Activated naive CD4-positive, alpha-beta T cell treated with anti-CD3 and anti-CD28 coated beads for 36 hours (primary cell): ENCODE measurements around the gene SUPT5H. TPM values are rescaled to one million over a fixed set of nuclear protein-coding genes. Genes with fewer than 3 reads are reported as not detected.
A peak's percentile ranks its signal among the peaks of the same experiment; 100 is the strongest.
"Not testable (repeated sequence)": the region's sequence is repeated elsewhere in the genome, so short reads cannot be mapped to it uniquely, and the experiment has no call there.

Experiments used
- CTCF ChIA-PET: fragments of 350-600 bp; sonication (Branson Sonifier 250); formaldehyde crosslinking; loops from one replicate; lab custom pipeline; 2021; ENCODE audit warnings: antibody characterized with exemption; lab: Charles Lee
- DNase-seq: peaks from one replicate; pipeline ENCODE4 v3.0.0-alpha.2; 2020
- H3K27ac Mint-ChIP-seq: one replicate; pipeline ENCODE4 v1.8.0; 2021; ENCODE audit warnings: mild to moderate bottlenecking, mixed read lengths
- H3K27me3 Mint-ChIP-seq: one replicate; pipeline ENCODE4 v1.8.0; 2021; ENCODE audit warnings: low read depth, mixed read lengths
- H3K36me3 Mint-ChIP-seq: one replicate; pipeline ENCODE4 v1.8.0; 2021; ENCODE audit warnings: low read depth, mixed read lengths
- H3K4me1 Mint-ChIP-seq: one replicate; pipeline ENCODE4 v1.8.0; 2021; ENCODE audit warnings: low read depth, mixed read lengths
- H3K4me3 Mint-ChIP-seq: one replicate; pipeline ENCODE4 v1.8.0; 2021; ENCODE audit warnings: mild to moderate bottlenecking, moderate library complexity, mixed read lengths
- H3K9me3 Mint-ChIP-seq: one replicate; pipeline ENCODE4 v1.8.0; 2021; ENCODE audit warnings: mixed read lengths
- intact Hi-C: fragments of 100-400 bp; cut with micrococcal nuclease; formaldehyde crosslinking; loops from one replicate; pipeline ENCODE4 v1.15.1; 2023
- total RNA-seq, 2 experiments: library from RNA; stranded (reverse); gene quantifications; one replicate each; pipeline ENCODE4 v1.2.3, GENCODE V29; 2021

SUPT5H gene
- total RNA-seq, 2 experiments from 2014 or later, result 129 to 139 TPM

DNA sequence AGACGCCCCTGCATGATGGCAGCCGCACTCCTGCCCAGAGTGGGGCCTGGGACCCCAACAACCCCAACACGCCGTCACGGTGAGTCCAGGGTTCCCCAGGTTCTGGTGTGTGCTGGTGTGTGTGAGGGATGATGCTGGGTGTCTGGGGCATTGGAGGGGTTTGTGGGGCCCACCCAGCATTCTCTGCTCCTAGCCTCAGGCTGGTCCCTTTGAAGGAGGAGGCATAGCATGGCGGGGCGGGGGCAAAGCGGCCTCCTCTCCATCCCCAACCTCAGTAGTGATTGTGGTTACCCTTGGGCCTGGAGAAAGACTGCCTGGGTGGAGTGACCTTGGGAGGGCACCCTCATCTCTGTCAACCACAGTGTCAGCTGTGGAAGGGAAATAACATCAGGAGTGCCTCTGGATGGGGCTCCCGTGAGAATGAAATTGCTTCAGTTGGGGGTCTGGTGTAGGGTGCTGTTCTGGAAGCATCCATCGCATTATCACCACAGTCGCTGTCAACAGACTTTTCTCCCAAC is 28.1 kb downstream of the SUPT5H start:
- H3K36me3 Mint-ChIP-seq, result peaks cover 43% of the 10 kb centered on the region
- no peaks in the 10 kb centered on the region for H3K27me3 Mint-ChIP-seq
- H3K4me3 Mint-ChIP-seq, result no peak overlapping the region
- no peaks in the 10 kb centered on the region for H3K9me3 Mint-ChIP-seq
- no peak overlapping the region for H3K27ac Mint-ChIP-seq
- CTCF ChIA-PET, result interaction anchor here (0.6 to 1.6 kb wide), 9 partner anchors 16 to 67 kb away, joined by 3 to 9 read pairs (median 4); partner anchors contain the start of genes EID2 and EID2B
- H3K4me1 Mint-ChIP-seq, result peaks cover 17% of the 10 kb centered on the region
- no peak for DNase-seq
- intact Hi-C loops, result no loop called here

DNA sequence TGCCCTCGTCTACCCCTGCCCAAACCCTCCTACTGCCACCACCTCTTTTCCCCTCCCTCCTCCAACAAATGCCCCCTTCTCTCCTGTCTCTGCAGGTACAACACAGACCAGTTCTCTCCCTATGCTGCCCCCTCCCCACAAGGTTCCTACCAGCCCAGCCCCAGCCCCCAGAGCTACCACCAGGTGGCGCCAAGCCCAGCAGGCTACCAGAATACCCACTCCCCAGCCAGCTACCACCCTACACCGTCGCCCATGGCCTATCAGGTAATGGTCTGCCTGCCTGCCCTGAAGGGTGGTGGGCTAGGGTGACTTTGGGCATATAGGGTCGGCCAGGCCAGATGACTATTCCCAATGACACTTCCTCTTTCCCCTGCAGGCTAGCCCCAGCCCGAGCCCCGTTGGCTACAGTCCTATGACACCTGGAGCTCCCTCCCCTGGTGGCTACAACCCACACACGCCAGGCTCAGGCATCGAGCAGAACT is 28.8 kb downstream of the SUPT5H start:
- no peak overlapping the region for H3K4me3 Mint-ChIP-seq
- no peaks in the 10 kb centered on the region for H3K27me3 Mint-ChIP-seq
- H3K36me3 Mint-ChIP-seq, result peaks cover 37% of the 10 kb centered on the region
- H3K27ac Mint-ChIP-seq, result no peak overlapping the region
- intact Hi-C loops, result loop anchor here (1.0 kb wide), 1 partner anchor 58 kb away; the partner anchor contains the start of gene EID2B
- DNase-seq, result peak; percentile 76
- CTCF ChIA-PET, result interaction anchor here (0.6 to 2.0 kb wide), 18 partner anchors 11 to 372 kb away, joined by 3 to 9 read pairs (median 3); partner anchors contain the start of genes EID2 and EID2B
- H3K4me1 Mint-ChIP-seq, result peaks cover 17% of the 10 kb centered on the region
- no peaks in the 10 kb centered on the region for H3K9me3 Mint-ChIP-seq

DNA sequence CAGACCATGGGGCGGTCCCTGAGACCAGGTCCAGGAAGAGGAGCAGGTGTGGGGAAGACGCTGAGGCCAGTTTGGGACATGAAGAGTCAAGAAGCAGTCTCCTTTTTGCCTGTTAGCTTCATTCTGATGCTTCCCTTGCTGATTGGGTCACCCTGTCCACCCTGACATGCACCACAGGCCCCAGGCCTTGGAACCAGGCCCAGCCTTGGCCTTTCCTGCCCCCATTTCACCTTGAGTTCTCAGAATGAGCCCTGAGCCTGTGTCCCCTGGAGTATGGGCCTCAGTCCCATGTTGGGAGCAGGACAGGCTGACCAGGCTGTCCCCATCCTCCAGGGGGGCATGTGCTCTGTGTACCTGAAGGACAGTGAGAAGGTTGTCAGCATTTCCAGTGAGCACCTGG is 30.4 kb downstream of the SUPT5H start:
- Mint-ChIP-seq H3K27ac (no peak overlapping the region), H3K36me3 (peaks cover 27% of the 10 kb centered on the region)

DNA sequence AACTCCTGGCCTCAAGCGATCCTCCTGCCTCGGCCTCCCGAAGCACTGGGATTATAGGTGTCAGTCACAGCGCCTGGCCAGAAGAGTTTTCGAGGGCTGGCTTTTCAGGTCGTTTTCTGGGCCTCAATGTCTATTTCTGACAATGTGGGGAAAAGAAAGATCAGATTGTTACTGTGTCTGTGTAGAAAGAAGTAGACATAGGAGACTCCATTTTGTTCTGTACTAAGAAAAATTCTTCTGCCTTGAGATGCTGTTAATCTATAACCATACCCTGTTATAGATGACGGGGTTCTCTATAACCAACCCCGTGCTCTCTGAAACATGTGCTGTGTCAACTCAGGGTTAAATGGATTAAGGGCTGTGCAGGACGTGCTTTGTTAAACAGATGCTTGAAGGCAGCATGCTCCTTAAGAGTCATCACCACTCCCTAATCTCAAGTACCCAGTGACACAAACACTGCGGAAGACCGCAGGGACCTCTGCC is 34.0 kb downstream of the SUPT5H start:
- H3K27ac Mint-ChIP-seq, intact Hi-C loops, H3K4me3 Mint-ChIP-seq, DNase-seq, H3K27me3 Mint-ChIP-seq, H3K9me3 Mint-ChIP-seq, CTCF ChIA-PET: not testable (repeated sequence)
- H3K4me1 Mint-ChIP-seq, result peaks cover 27% of the 10 kb centered on the region
- peaks cover 20% of the 10 kb centered on the region for H3K36me3 Mint-ChIP-seq

More for the DNA sequence above, 30.4 kb downstream of the SUPT5H start:
- no peak overlapping the region for H3K4me3 Mint-ChIP-seq
- peaks cover 15% of the 10 kb centered on the region for H3K4me1 Mint-ChIP-seq
- no peak for DNase-seq
- no peaks in the 10 kb centered on the region for H3K9me3 Mint-ChIP-seq
- H3K27me3 Mint-ChIP-seq, result no peaks in the 10 kb centered on the region
- intact Hi-C loops, result no loop called here
- CTCF ChIA-PET, result interaction anchor here (0.6 to 2.0 kb wide), 3 partner anchors 14 to 79 kb away, joined by 3 to 9 read pairs (median 3); no protein-coding TSS in a partner anchor

DNA sequence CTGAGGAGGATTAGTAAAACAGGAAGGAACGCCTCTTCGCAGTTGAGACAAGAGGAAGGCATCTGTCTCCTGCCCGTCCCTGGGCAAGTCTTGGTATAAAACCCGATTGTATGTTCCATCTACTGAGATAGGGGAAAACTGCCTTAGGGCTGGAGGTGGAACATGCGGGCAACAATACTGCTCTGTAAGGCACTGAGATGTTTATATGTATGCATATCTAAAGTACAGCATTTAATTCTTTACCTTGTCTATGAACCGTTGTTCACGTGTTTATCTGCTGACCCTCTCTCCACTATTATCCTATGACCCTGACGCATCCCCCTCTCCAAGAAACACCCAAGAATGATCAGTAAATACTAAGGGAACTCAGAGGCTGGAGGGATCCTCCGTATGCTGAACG is 34.5 kb downstream of the SUPT5H start:
- Mint-ChIP-seq H3K36me3 (peaks cover 15% of the 10 kb centered on the region), H3K27me3 (no peaks in the 10 kb centered on the region), H3K27ac (peak overlapping the region; percentile 90), H3K9me3 (no peaks in the 10 kb centered on the region), H3K4me1 (peaks cover 27% of the 10 kb centered on the region), H3K4me3 (peak overlapping the region; percentile 92)
- DNase-seq, result no peak
- intact Hi-C loops, result loop anchor here (1.0 to 2.0 kb wide), 3 partner anchors 35 to 89 kb away; partner anchors contain the start of genes EID2B, MED29, PAF1 and SUPT5H
- CTCF ChIA-PET, result no interaction called here

DNA sequence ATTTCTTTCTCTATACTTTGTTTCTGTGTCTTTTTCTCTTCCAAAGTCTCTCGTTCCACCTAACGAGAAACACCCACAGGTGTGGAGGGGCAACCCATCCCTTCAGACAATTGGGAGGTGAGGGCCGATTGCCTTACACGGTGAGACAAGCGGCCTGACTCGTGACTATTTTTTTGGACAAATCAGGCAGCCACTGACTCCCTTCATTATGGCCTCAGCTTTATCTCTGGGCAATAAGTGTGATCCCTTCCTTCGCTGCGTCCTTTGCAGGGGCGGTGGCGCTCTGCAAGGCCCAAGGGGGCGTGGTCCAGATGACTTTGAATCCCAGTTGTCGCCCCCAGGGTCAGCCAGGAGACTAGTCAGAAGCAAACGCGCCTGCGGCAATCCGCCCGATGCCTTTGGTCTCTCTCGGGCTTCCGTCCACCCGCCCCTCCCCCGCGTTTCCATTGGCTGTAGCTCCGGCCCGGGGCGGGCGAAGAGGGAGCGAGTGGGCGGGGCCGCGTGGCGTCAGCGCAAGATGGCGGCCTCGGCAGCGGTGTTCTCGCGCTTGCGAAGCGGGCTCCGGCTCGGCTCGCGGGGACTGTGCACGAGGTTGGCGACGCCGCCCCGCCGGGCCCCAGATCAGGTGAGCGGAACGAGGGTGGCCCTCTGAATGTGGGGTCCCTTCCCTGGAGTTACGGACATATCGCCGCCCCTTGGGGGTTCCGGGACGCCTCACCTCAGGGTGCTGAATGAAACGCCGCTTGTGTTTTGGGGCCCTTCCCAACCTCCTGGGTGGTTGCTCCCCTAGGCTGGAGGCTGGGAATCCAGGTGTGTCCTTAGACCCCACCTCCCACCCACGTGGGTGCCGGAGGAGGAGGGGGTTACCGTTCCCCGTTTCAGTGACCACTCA is 35.2 kb downstream of the SUPT5H start, which contains the start of gene TIMM50:
TIMM50 (plus strand) TSS at position 502 of the 892 bp plus-strand sequence; CDS start at position 518, 16 bp downstream.
- peak; percentile 99 for DNase-seq
- no peaks in the 10 kb centered on the region for H3K9me3 Mint-ChIP-seq
- H3K4me1 Mint-ChIP-seq, result peaks cover 27% of the 10 kb centered on the region
- CTCF ChIA-PET, result no interaction called here
- H3K27me3 Mint-ChIP-seq, result no peaks in the 10 kb centered on the region
- peak within 1 kb of the TSS; percentile 92 for H3K4me3 Mint-ChIP-seq
- H3K36me3 Mint-ChIP-seq, result peaks cover 16% of the 10 kb centered on the region
- H3K27ac Mint-ChIP-seq, result peak within 1 kb of the TSS; percentile 90
- intact Hi-C loops, result loop anchor here (1.0 to 2.0 kb wide), 3 partner anchors 35 to 89 kb away; partner anchors contain the start of genes EID2B, MED29, PAF1 and SUPT5H

DNA sequence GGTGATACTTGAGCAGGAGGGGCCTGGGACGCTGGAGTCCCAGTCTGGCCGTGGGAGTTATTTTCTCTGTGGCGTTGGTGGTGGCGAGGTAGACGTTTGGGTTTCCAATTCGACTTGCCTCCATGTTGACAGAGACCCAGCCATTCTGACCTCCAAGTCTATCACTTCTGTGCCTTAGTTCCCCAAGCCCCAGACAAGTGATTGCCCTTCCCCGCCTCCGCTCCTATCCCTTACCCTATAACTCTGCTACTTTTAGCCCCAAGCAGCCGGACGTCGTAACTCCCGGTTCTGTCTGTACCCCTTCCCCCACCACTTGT is 35.8 kb downstream of the SUPT5H start:
- CTCF ChIA-PET, result no interaction called here
- Mint-ChIP-seq H3K9me3 (no peaks in the 10 kb centered on the region), H3K27ac (peak overlapping the region; percentile 63), H3K4me1 (peaks cover 27% of the 10 kb centered on the region), H3K4me3 (peak overlapping the region; percentile 92), H3K36me3 (peaks cover 16% of the 10 kb centered on the region), H3K27me3 (no peaks in the 10 kb centered on the region)
- intact Hi-C loops, result loop anchor here (2.0 kb wide), 1 partner anchor 52 kb away; the partner anchor contains the start of gene EID2B
- DNase-seq, result no peak

DNA sequence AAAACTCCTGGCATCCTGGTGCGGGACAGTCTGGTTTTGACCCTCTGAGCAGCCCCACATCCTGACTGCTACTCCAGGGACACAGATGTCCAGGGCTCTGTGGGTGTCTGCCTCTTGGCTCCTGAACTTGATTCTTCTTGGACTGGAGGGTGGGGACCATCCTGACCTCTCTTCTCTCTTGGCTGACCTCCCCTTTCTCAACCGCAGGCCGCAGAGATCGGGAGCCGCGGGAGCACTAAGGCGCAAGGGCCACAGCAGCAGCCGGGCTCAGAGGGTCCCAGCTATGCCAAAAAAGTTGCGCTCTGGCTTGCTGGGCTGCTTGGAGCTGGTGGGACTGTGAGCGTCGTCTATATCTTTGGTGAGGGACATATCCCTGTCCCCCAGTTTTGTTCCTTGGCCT is 36.3 kb downstream of the SUPT5H start:
- Mint-ChIP-seq H3K27ac (peak overlapping the region; percentile 63), H3K36me3 (peaks cover 17% of the 10 kb centered on the region), H3K27me3 (no peaks in the 10 kb centered on the region), H3K9me3 (no peaks in the 10 kb centered on the region), H3K4me1 (peaks cover 27% of the 10 kb centered on the region), H3K4me3 (peak overlapping the region; percentile 92)
- intact Hi-C loops, result loop anchor here (2.0 kb wide), 1 partner anchor 51 kb away; the partner anchor contains the start of gene EID2B
- CTCF ChIA-PET, result no interaction called here
- DNase-seq, result no peak

DNA sequence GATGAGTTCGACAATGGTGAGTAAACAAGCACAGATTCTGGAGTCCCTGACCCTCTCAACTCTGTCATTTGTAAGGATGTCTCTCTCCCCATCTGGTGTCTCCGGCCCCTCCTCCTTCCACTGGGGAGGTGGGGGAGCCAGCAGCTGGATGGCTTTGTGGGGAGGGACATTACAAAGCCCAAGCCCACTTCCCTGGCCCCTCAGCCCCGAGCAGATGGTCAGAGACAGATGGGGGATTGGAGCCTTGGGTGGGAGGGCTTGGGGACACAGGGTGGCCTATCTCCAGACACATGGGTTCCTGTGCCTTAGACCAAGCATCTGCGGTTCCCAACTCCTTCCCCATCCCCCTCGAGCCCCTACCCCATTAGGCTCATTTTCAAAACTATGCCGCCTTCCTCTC is 37.8 kb downstream of the SUPT5H start:
- intact Hi-C loops, result no loop called here
- H3K27me3 Mint-ChIP-seq, result no peaks in the 10 kb centered on the region
- no peak for DNase-seq
- H3K4me3 Mint-ChIP-seq, result peak overlapping the region; percentile 41
- CTCF ChIA-PET, result interaction anchor here (0.7 to 1.3 kb wide), 2 partner anchors 20 to 49 kb away, joined by 3 to 4 read pairs; partner anchors contain the start of gene EID2B
- H3K4me1 Mint-ChIP-seq, result peaks cover 27% of the 10 kb centered on the region
- H3K36me3 Mint-ChIP-seq, result peaks cover 22% of the 10 kb centered on the region
- no peaks in the 10 kb centered on the region for H3K9me3 Mint-ChIP-seq
- H3K27ac Mint-ChIP-seq, result no peak overlapping the region

DNA sequence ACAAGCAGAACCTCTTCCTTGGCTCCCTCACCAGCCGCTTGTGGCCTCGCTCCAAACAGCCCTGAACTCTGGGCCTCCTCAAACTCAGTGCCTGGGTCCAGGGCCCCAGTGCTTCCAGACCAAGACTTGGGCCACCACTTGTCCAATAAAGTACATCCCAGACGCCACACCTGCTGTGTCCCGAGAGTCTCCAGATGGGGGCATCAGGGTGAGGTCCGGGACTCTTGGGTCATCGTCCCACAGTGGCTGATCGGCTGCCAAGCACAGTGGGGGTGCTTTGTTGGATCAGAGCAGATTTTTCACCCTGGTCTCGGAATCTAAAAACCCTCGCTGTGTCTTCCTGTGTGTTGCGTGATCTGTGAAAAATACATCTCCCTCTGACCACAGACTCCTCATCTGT is 44.4 kb downstream of the SUPT5H start:
- no peak for DNase-seq
- Mint-ChIP-seq H3K27ac (no peak overlapping the region), H3K4me3 (no peak overlapping the region), H3K36me3 (peaks cover 31% of the 10 kb centered on the region), H3K4me1 (no peaks in the 10 kb centered on the region), H3K9me3 (no peaks in the 10 kb centered on the region), H3K27me3 (no peaks in the 10 kb centered on the region)
- CTCF ChIA-PET, result interaction anchor here (0.6 to 1.8 kb wide), 2 partner anchors 49 to 61 kb away, joined by 3 to 4 read pairs; no protein-coding TSS in a partner anchor
- intact Hi-C loops, result no loop called here

DNA sequence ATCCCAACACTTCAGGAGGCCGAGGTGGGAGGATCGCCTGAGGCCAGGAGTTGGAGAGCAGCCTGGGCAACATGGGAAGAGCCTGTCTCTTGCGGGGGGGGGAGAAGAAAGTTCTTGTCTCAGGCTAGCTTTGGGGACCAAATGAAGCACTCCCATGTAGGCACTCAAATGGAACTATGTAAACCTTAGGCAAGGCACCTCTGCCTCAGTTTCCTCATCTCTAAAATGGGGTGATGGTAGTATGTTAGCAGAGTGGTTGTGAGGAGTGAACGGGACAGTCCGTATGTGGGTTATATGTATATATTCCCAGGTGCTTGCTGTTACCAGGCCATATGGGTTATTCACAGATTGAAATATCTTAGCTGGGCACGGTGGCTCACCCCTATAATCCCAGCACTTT is 46.8 kb downstream of the SUPT5H start:
- intact Hi-C loops, result no loop called here
- CTCF ChIA-PET, result interaction anchor here (1.0 to 1.2 kb wide), 2 partner anchors 11 to 41 kb away, joined by 5 to 6 read pairs; partner anchors contain the start of gene EID2B
- Mint-ChIP-seq H3K9me3 (no peaks in the 10 kb centered on the region), H3K36me3 (peaks cover 20% of the 10 kb centered on the region), H3K4me3 (no peak overlapping the region), H3K27ac (no peak overlapping the region), H3K27me3 (no peaks in the 10 kb centered on the region), H3K4me1 (no peaks in the 10 kb centered on the region)
- DNase-seq, result no peak

DNA sequence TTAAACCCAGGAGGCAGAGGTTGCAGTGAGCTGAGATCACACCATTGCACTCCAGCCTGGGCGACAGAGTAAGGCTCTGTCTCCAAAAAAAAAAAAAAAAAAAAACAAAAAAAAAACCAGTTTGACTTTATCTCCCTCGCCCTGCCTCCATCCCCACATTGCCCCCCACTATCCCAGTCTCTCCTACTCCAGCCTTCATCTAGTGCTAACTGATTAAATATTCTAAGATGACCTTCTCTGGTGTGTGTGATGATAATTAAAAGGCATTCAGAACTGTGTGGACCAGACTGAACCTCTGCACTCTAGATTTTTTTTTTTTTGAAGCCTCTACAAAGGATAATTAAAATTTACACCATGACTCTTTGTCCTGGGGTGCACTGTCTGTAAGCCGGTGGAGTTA is 47.4 kb downstream of the SUPT5H start:
- intact Hi-C loops, result no loop called here
- Mint-ChIP-seq H3K4me3 (no peak overlapping the region), H3K36me3 (peaks cover 20% of the 10 kb centered on the region), H3K27me3 (no peaks in the 10 kb centered on the region), H3K9me3 (no peaks in the 10 kb centered on the region), H3K27ac (no peak overlapping the region), H3K4me1 (no peaks in the 10 kb centered on the region)
- DNase-seq, result no peak
- CTCF ChIA-PET, result interaction anchor here (1.0 kb wide), 1 partner anchor 40 kb away, joined by 5 read pairs; the partner anchor contains the start of gene EID2B
